Epithelial cell of proximal tubule (primary cell): Measurements from ENCODE around the gene WLS. TPM values are rescaled to one million over a fixed set of nuclear protein-coding genes. Genes with fewer than 3 reads are reported as not detected.

Experiments used
- DNase-seq: peaks from one replicate; pipeline ENCODE4 v3.0.0-alpha.2; 2011; ENCODE audit warnings: low read depth
- H3K4me3 ChIP-seq: 2 replicates; pipeline ENCODE4 v1.5.1; 2011; ENCODE audit warnings: low read depth, mild to moderate bottlenecking, low read length
- total RNA-seq: library from RNA; depleted of rRNA; stranded (reverse); fragments of >200 nt; gene quantifications from 2 replicates; pipeline ENCODE4 v1.2.3, GENCODE V29; 2015
- TF ChIP-seq, protein P1 (sequence below): conservative IDR thresholded peaks from 2 replicates; pipeline ENCODE4 v1.5.1; 2012; ENCODE audit warnings: low read depth, mild to moderate bottlenecking, low read length

Gene WLS
- total RNA-seq, 1 donor from 2014 or later: 14.4 TPM

DNA sequence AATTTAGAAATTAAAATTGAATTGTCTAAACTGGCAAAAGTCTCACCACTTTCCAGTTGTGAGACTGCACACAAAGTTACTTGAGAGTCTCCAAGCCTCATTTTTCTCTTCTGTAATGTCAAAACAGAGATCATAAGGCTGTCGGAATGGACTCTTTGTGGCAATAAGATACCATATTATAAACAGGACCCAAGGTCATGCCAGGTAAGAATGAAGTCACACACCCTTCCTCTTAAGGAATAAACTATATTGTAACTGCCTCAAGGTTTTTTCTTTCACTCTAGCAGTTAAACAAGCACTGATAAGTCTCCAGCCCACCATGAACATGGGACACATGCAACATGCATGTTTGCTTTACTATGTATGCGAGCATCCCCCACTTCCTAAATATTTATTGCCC lies 131.8 kb downstream of the WLS start:
- TF ChIP-seq, protein P1, sequence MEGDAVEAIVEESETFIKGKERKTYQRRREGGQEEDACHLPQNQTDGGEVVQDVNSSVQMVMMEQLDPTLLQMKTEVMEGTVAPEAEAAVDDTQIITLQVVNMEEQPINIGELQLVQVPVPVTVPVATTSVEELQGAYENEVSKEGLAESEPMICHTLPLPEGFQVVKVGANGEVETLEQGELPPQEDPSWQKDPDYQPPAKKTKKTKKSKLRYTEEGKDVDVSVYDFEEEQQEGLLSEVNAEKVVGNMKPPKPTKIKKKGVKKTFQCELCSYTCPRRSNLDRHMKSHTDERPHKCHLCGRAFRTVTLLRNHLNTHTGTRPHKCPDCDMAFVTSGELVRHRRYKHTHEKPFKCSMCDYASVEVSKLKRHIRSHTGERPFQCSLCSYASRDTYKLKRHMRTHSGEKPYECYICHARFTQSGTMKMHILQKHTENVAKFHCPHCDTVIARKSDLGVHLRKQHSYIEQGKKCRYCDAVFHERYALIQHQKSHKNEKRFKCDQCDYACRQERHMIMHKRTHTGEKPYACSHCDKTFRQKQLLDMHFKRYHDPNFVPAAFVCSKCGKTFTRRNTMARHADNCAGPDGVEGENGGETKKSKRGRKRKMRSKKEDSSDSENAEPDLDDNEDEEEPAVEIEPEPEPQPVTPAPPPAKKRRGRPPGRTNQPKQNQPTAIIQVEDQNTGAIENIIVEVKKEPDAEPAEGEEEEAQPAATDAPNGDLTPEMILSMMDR: no peak
- H3K4me3 ChIP-seq: no peak overlapping the region
- DNase-seq: no peak

DNA sequence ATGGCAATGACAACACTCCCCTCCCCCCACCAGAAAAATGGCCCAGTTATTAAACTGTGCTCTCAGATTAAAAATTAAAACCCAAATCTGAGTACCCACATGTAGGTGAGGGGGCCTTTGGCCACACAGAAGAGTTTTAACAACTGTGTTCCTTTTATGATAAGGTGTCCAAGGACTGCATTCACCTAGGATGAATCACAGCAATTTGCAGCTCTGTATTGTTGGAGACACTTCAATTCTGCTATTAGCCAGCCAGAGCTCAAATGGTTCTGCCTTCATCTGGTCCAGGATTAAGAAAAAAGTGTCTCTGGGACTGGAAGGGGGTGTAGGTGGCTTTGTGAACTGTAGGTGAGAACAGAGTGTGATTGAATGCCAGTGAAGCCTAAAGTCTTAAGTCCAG lies 138.6 kb downstream of the WLS start:
- DNase-seq: no peak
- H3K4me3 ChIP-seq: no peak overlapping the region
- TF ChIP-seq, protein P1: no peak

DNA sequence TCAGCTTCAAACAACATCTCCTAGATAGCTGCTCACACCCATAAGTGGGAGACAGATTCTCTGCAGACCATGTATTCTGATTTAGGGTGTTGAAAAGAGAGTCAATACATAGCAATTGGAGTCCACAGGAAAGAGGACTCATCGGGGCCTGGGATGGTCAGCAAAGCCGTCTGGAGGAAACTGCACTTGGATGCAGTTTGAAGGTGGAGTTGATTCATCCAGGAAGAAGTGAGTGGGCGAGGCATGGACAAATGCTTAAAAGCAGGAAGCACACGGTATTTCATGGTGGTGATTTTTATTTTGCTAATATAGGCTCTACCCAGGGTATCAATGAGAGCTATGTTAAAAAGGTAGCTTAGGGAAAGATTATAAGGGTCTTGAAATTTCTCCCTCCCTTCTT lies 145.1 kb downstream of the WLS start:
- no peak overlapping the region for H3K4me3 ChIP-seq
- TF ChIP-seq, protein P1: no peak
- DNase-seq: no peak

DNA sequence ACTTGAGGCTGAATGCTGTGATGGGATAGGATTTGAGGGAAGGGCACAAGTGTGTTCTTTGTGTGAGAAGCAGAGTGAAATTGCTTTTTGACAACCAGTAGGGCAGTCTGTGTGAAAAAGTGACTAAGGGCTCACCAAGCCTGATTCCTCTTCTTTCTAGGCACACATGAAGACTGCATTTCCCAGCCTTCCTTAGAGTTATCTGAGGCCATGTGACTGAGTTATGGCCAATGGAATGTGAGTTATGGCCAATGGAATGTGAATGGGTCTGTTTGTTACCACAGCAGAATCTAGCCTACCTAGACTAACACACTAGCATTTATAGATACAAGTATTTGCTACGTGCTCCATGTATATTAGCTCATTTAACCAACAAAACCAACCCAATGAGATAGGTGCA lies 146.6 kb downstream of the WLS start:
- no peak for DNase-seq
- H3K4me3 ChIP-seq: no peak overlapping the region
- TF ChIP-seq, protein P1: no peak

DNA sequence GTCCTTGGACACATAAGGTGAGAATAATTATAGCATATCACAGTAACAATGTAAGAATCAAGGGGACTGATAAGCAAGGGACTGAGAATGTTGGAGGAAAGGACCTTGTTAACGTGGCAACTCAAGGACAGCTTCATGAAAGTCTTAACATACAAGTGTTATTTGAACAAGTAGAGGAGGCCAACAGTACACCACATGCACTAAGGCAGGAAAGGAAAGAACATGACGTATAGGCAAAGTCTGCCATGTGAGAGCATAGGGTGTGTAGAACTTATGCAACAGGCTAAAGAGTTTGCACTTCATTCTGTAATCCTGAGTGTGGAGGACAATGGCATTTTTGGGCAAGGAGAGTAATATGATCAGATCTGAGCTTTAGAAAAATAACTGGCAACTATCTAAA lies 148.6 kb downstream of the WLS start:
- TF ChIP-seq, protein P1: no peak
- DNase-seq: no peak
- no peak overlapping the region for H3K4me3 ChIP-seq

DNA sequence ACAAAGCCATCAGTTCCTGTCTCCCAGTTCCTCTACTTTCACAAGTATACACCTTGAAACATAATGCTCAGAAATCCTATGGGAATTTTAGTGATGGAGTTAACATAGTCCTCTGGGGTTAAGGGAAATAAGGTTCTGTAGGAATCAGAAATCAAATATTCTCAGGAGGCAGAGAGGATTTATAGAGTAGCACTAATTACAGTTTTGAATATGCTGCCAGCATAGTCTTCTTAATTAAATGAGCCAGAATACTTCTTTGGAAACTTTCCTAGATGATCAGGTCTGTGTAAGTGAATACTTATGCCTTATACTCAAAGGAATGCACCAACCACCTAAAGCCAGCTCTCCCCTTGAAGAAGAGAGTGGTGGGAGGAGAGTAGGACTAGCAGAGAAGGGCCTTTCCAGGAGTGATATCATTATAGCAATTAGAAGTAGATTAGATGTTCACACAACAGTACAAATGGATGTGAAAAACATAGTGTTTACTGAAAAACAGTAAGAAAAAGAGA lies 150.5 kb downstream of the WLS start:
- TF ChIP-seq, protein P1: no peak
- DNase-seq: no peak
- H3K4me3 ChIP-seq: no peak overlapping the region

DNA sequence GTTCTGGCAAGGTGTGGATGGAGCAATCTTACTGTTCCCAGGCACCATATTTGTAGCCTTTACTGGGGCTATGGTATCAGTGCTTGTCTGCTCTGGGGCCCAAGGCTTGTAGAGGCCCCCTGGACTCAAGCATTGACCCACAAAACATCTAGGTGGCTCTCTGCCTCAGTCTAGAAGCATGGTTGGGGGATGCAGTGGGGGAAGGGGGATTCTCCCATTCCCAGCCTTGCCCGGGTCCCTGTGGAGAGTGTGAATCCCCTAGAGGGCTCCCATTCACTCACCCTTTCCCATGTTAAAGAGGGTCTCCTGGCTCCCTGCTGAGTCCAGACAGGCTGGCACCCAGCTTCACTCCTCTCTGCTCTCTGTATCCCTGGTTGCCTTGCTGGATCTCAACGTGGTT lies 153.7 kb downstream of the WLS start:
- DNase-seq: no peak
- TF ChIP-seq, protein P1: no peak
- H3K4me3 ChIP-seq: no peak overlapping the region
